OCI-LY1 (cell line): Measurements from ENCODE around the gene LRRC8D.

Experiments used
- H2AFZ ChIP-seq: fragments of 200-600 bp; sonication (generic), shearing (Covaris generic); 2 replicates; pipeline ENCODE4 v1.6.0; 2014; ENCODE audit warnings: antibody characterized with exemption, mild to moderate bottlenecking, low read length
- H3F3A ChIP-seq: fragments of 200-600 bp; sonication (generic), shearing (Covaris generic); 2 replicates; pipeline ENCODE4 v1.6.0; 2014; ENCODE audit warnings: mild to moderate bottlenecking, antibody characterized with exemption, low read length, moderate library complexity; ENCODE audit not compliant: insufficient read depth
- H3K27ac ChIP-seq: fragments of 200-600 bp; sonication (generic); 2 replicates; pipeline ENCODE4 v1.5.1; 2014; ENCODE audit warnings: low read length, mixed run types, mild to moderate bottlenecking, low read depth; ENCODE audit not compliant: poor library complexity, severe bottlenecking
- H3K27me3 ChIP-seq: fragments of 200-600 bp; sonication (generic); 2 replicates; pipeline ENCODE4 v1.6.0; 2014; ENCODE audit warnings: antibody characterized with exemption, mild to moderate bottlenecking, low read length, moderate library complexity; ENCODE audit not compliant: insufficient read depth
- H3K36me3 ChIP-seq: fragments of 200-600 bp; sonication (generic); 2 replicates; pipeline ENCODE4 v1.6.1; 2014; ENCODE audit warnings: mild to moderate bottlenecking, antibody characterized with exemption, low read length, moderate library complexity, mixed read lengths; ENCODE audit not compliant: insufficient read depth
- H3K4me1 ChIP-seq: fragments of 200-600 bp; sonication (generic); 2 replicates; pipeline ENCODE4 v1.5.1; 2014; ENCODE audit warnings: mild to moderate bottlenecking, low read length, moderate library complexity; ENCODE audit not compliant: insufficient read depth, severe bottlenecking
- H3K4me2 ChIP-seq: fragments of 200-600 bp; sonication (generic), shearing (Covaris generic); 2 replicates; pipeline ENCODE4 v1.6.1; 2014; ENCODE audit warnings: low read length
- H3K4me3 ChIP-seq: fragments of 200-600 bp; sonication (generic); 2 replicates; pipeline ENCODE4 v1.5.1; 2014; ENCODE audit warnings: low read length, low read depth, mild to moderate bottlenecking, mixed read lengths; ENCODE audit not compliant: poor library complexity, severe bottlenecking
- H3K79me2 ChIP-seq: fragments of 200-600 bp; shearing (Covaris generic); 2 replicates; pipeline ENCODE4 v1.6.1; 2016; ENCODE audit warnings: mixed run types, low read length, mixed read lengths; ENCODE audit not compliant: insufficient read depth
- H3K9ac ChIP-seq: fragments of 200-600 bp; sonication (generic), shearing (Covaris generic); 2 replicates; pipeline ENCODE4 v1.6.1; 2014; ENCODE audit warnings: mild to moderate bottlenecking, low read length, mixed read lengths
- H3K9me2 ChIP-seq: fragments of 200-600 bp; sonication (generic), shearing (Covaris generic); 2 replicates; pipeline ENCODE4 v1.6.1; 2014; ENCODE audit warnings: low read depth, mild to moderate bottlenecking, low read length, mixed read lengths
- H3K9me3 ChIP-seq: fragments of 200-600 bp; shearing (Covaris generic); 2 replicates; pipeline ENCODE4 v1.6.1; 2014; ENCODE audit warnings: low read length, mixed read lengths
- H4K20me1 ChIP-seq: fragments of 200-600 bp; sonication (generic), shearing (Covaris generic); 2 replicates; pipeline ENCODE4 v1.6.0; 2016; ENCODE audit warnings: mild to moderate bottlenecking, low read length; ENCODE audit not compliant: insufficient read depth
- EZH2 ChIP-seq: fragments of 200-600 bp; sonication (generic), shearing (Covaris generic); IDR thresholded peaks from 2 replicates; pipeline ENCODE4 v1.8.0; 2017; ENCODE audit warnings: borderline replicate concordance, mixed run types, mild to moderate bottlenecking, antibody characterized with exemption, low read length, moderate library complexity, mixed read lengths
- TF ChIP-seq, protein P1 (sequence below): fragments of 200-600 bp; sonication (generic), shearing (Covaris generic); IDR thresholded peaks from 2 replicates; pipeline ENCODE4 v1.5.1; 2017; ENCODE audit warnings: mild to moderate bottlenecking, antibody characterized with exemption, low read length, moderate library complexity, mixed read lengths

The LRRC8D gene

DNA sequence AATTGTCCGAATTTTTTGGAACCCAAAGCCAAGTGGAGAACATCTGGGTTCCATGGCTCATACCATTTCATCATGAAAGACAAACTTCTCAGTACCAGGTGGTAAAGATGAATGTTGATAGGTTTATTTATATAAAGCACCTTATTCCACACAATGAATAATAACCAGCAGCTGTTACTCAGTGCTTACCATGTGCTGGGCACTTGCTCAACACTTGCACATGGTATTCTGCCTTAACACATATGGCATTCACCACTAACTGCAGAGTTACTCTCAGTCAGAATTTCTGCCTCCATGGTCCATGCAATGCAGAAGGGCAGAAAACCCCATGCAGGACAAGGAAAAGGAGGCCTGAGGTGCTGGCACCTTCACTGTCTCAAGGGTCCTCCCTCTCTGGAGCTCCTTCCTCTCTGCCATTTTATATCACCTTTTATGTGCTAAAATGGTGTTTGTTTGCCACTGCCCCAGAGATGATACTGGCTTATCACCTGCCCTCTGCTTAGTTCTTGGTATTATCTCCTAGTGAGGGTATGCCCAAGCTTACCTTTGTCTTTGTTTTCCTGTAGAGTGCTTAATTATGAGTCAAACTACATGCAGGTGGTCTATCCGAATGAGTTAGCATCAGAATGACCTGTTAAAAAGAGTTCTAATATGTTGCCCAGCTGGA lies 97.4 kb downstream of the LRRC8D start:
- H3K27me3 ChIP-seq, result no peaks in the 10 kb centered on the region
- H3K4me1 ChIP-seq, result no peaks in the 10 kb centered on the region
- H3K79me2 ChIP-seq, result 0 out of 2 replicates have a peak, but pooled peaks cover 9% of the 10 kb centered on the region
- no peak overlapping the region for H3K9ac ChIP-seq
- H4K20me1 ChIP-seq, result no peaks in the 10 kb centered on the region
- H3K27ac ChIP-seq, result no peak overlapping the region
- no peak overlapping the region for H3K4me2 ChIP-seq
- no peaks in the 10 kb centered on the region for H3F3A ChIP-seq
- no peaks in the 10 kb centered on the region for H3K9me2 ChIP-seq
- no peak overlapping the region for H2AFZ ChIP-seq
- H3K36me3 ChIP-seq, result peaks cover 20% of the 10 kb centered on the region
- peaks cover 6% of the 10 kb centered on the region for H3K9me3 ChIP-seq
- TF ChIP-seq, protein P1, sequence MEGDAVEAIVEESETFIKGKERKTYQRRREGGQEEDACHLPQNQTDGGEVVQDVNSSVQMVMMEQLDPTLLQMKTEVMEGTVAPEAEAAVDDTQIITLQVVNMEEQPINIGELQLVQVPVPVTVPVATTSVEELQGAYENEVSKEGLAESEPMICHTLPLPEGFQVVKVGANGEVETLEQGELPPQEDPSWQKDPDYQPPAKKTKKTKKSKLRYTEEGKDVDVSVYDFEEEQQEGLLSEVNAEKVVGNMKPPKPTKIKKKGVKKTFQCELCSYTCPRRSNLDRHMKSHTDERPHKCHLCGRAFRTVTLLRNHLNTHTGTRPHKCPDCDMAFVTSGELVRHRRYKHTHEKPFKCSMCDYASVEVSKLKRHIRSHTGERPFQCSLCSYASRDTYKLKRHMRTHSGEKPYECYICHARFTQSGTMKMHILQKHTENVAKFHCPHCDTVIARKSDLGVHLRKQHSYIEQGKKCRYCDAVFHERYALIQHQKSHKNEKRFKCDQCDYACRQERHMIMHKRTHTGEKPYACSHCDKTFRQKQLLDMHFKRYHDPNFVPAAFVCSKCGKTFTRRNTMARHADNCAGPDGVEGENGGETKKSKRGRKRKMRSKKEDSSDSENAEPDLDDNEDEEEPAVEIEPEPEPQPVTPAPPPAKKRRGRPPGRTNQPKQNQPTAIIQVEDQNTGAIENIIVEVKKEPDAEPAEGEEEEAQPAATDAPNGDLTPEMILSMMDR, result no peak
- no peak for TF ChIP-seq EZH2
- no peak overlapping the region for H3K4me3 ChIP-seq

GRCh38 chr1:89918794-89919155 lies 97.9 kb downstream of the LRRC8D start:
- H3K4me3 ChIP-seq, result no peak overlapping the region
- no peak for TF ChIP-seq EZH2
- TF ChIP-seq, protein P1, result no peak
- no peaks in the 10 kb centered on the region for H3K4me1 ChIP-seq
- H2AFZ ChIP-seq, result no peak overlapping the region
- no peak overlapping the region for H3K27ac ChIP-seq
- no peak overlapping the region for H3K4me2 ChIP-seq
- H3K9me3 ChIP-seq, result peaks cover 10% of the 10 kb centered on the region
- H3K79me2 ChIP-seq, result 0 out of 2 replicates have a peak, but pooled peaks cover 7% of the 10 kb centered on the region
- H3K36me3 ChIP-seq, result peaks cover 25% of the 10 kb centered on the region
- H3K27me3 ChIP-seq, result no peaks in the 10 kb centered on the region
- H3K9me2 ChIP-seq, result no peaks in the 10 kb centered on the region
- no peak overlapping the region for H3K9ac ChIP-seq
- H3F3A ChIP-seq, result no peaks in the 10 kb centered on the region
- H4K20me1 ChIP-seq, result no peaks in the 10 kb centered on the region

GRCh38 chr1:89919174-89919573 lies 98.3 kb downstream of the LRRC8D start:
- TF ChIP-seq, protein P1, result no peak
- no peak for TF ChIP-seq EZH2
- no peak overlapping the region for H3K27ac ChIP-seq

More at GRCh38 chr1:89919174-89919573, 98.3 kb downstream of the LRRC8D start:
- Histone ChIP-seq H3K4me2 (no peak overlapping the region), H3K36me3 (peaks cover 29% of the 10 kb centered on the region), H2AFZ (no peak overlapping the region), H3K9ac (no peak overlapping the region), H3K4me3 (no peak overlapping the region), H3F3A (no peaks in the 10 kb centered on the region), H4K20me1 (no peaks in the 10 kb centered on the region), H3K9me3 (peaks cover 10% of the 10 kb centered on the region), H3K4me1 (no peaks in the 10 kb centered on the region), H3K79me2 (0 out of 2 replicates have a peak, but pooled peaks cover 5% of the 10 kb centered on the region), H3K9me2 (no peaks in the 10 kb centered on the region), H3K27me3 (no peaks in the 10 kb centered on the region)
